ENCODE results near the gene GSTT4.
"Not testable (repeated sequence)": the region's sequence is repeated elsewhere in the genome, so short reads cannot be mapped to it uniquely, and the experiment has no call there.

The GSTT4 gene

DNA sequence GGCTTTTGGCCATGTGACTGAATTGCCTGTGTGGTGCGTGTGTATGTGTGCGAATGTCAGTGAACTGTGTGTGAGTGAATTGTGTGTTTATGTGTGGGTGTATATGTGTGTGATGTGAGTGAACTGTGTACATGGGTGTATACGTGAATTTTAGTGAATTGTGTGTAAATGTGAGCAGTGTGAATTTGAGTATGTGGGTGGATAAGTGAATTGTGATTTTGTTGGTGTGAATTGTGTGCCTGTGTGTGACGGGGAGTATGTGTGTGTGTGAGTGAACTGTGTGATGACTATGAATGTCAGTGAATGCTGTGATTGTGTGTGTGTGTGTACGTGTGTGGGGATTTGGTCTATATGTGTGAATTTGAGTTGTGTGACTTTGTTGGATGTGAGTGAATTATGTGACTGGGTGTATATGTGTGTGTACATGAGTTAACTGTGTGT lies 35.0 kb downstream of the GSTT4 start:
- TF ChIP-seq, protein P1, sequence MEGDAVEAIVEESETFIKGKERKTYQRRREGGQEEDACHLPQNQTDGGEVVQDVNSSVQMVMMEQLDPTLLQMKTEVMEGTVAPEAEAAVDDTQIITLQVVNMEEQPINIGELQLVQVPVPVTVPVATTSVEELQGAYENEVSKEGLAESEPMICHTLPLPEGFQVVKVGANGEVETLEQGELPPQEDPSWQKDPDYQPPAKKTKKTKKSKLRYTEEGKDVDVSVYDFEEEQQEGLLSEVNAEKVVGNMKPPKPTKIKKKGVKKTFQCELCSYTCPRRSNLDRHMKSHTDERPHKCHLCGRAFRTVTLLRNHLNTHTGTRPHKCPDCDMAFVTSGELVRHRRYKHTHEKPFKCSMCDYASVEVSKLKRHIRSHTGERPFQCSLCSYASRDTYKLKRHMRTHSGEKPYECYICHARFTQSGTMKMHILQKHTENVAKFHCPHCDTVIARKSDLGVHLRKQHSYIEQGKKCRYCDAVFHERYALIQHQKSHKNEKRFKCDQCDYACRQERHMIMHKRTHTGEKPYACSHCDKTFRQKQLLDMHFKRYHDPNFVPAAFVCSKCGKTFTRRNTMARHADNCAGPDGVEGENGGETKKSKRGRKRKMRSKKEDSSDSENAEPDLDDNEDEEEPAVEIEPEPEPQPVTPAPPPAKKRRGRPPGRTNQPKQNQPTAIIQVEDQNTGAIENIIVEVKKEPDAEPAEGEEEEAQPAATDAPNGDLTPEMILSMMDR (IDR thresholded peaks at IDR 0.05): no peak
- peaks cover 0 to 3% of the 10 kb centered on the region in 2 experiments for H3K4me1 ChIP-seq (ENCODE audit: control insufficient read depth in 1 of 2, insufficient read depth in 1 of 2, low read depth in 1 of 2, low read length in 1 of 2)
- H3K9me3 ChIP-seq: no peaks in the 10 kb centered on the region
- no peak overlapping the region for H3K4me3 ChIP-seq (ENCODE audit: low read depth in 1 of 2, low read length in 1 of 2)
- H3K27me3 ChIP-seq: no peaks in the 10 kb centered on the region
- H3K36me3 ChIP-seq: peaks cover 30% of the 10 kb centered on the region
- H3K27ac ChIP-seq: no peak overlapping the region

DNA sequence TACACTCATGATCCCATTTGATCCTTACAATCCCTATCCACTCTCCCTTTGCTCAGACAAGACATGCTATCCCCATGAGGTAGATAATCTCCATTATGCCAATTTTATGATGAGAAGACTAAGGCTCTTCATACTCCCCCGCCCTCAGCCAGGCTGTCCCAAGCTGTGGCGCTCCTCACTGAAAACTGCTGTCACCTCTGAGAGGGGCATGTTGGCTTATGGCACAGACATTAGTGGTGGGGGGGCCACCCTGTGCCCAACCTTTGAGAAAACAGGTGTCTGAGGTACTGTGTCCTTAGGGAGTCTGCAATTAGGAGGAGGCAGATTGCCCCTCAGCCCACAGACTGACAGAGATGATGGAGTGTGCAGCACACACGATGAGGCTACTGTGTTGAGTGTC lies 36.2 kb downstream of the GSTT4 start:
- H3K27ac ChIP-seq: no peak overlapping the region
- no peaks in the 10 kb centered on the region for H3K9me3 ChIP-seq
- H3K36me3 ChIP-seq: peaks cover 30% of the 10 kb centered on the region
- H3K27me3 ChIP-seq: no peaks in the 10 kb centered on the region
- H3K4me3 ChIP-seq (ENCODE audit: low read depth in 1 of 2, low read length in 1 of 2): no peak overlapping the region
- TF ChIP-seq, protein P1 (IDR thresholded peaks at IDR 0.05): no peak
- H3K4me1 ChIP-seq (ENCODE audit: control insufficient read depth in 1 of 2, insufficient read depth in 1 of 2, low read depth in 1 of 2, low read length in 1 of 2): peaks cover 0 to 3% of the 10 kb centered on the region in 2 experiments

DNA sequence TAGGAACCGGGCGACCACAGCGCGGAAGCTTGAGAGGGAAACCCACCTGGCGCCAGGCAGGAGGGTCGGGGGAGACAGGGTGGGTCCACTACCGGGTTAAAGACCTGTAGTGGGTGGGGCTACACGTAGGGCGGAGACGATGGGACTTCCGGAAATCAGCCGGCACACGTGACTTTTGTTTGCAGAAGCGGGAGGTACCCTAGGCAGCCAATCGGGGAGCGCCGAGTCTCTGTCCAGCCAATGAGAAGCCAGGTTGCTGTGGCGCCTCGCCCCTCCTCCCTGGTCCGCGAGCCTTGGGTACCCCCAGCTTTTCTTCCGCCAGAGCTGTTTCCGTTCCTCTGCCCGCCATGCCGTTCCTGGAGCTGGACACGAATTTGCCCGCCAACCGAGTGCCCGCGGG lies 38.7 kb downstream of the GSTT4 start, which contains the start of gene DDTL:
Gene DDTL (plus strand): TSS at position 321 of the 400 bp plus-strand sequence. CDS start 27 bp downstream, at position 348.
- H3K27ac ChIP-seq; H3K4me1 ChIP-seq (ENCODE audit: control insufficient read depth in 1 of 2, insufficient read depth in 1 of 2, low read depth in 1 of 2, low read length in 1 of 2); H3K27me3 ChIP-seq: not testable (repeated sequence)

DNA sequence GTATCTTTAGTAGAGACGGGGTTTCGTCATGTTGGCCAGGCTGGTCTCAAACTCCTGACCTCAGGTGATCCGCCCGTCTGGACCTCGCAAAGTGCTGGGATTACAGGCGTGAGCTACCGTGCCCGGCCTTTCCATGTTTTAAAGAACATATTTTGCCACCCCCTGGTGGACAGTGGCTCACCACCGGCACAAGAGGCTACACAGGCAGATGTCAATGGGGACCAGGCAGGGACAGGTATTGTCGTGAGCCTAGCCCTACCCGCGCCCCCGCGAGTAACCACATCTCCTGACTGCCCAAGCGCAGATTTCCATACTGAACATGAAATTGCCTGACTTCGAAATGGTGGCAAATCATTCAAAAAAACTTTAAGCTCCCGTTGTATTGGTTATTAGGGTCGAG lies 39.2 kb downstream of the GSTT4 start:
- not testable (repeated sequence) for H3K4me1 ChIP-seq (ENCODE audit: control insufficient read depth in 1 of 2, insufficient read depth in 1 of 2, low read depth in 1 of 2, low read length in 1 of 2); H3K27ac ChIP-seq; H3K27me3 ChIP-seq; H3K4me3 ChIP-seq (ENCODE audit: low read depth in 1 of 2, low read length in 1 of 2); H3K9me3 ChIP-seq
- H3K36me3 ChIP-seq: peaks cover 21% of the 10 kb centered on the region

More for the DNA sequence above, 38.7 kb downstream of the GSTT4 start, which contains the start of gene DDTL:
- peaks cover 25% of the 10 kb centered on the region for H3K36me3 ChIP-seq
- not testable (repeated sequence) for H3K4me3 ChIP-seq (ENCODE audit: low read depth in 1 of 2, low read length in 1 of 2); H3K9me3 ChIP-seq

DNA sequence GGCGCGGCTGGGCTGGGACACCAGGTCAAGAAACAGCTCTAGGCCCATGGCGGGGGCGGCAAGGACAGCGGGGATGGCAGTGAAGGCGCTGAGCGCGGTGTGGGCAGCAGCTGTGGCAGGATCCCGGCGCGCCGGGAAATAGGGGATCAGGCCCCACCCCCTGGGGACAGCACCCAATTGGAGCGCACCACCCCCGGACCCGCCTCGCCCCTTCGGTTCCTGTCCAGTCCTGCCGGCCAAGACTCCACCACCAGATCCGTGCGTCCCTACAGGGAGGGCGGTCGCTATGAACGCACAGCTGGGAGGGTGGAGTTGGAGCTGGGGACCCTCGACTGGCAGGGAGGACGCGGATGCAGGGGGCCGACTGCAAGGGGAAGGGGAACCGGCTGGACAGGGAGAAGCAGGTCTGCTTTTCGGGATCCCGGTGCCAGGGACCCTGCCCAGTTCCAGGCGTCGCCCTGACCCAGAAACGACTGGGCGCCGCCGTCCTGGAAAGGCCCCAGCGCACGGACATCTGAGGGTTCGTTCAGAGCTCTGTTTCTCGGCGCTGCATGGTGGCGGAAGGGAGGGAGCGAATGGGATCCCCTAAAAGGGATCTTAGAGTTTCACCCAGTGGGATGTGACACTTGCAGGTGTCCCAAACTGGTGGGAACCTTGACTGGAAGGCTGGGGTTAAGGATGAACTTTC lies 44.0 kb downstream of the GSTT4 start, which contains the start of gene GSTT2B:
Gene GSTT2B (minus strand): TSS at position 112 of the 688 bp plus-strand sequence. CDS start 64 bp downstream, at position 48.
- H3K27me3 ChIP-seq; H3K9me3 ChIP-seq; H3K36me3 ChIP-seq; H3K4me1 ChIP-seq (ENCODE audit: control insufficient read depth in 1 of 2, insufficient read depth in 1 of 2, low read depth in 1 of 2, low read length in 1 of 2); H3K4me3 ChIP-seq (ENCODE audit: low read depth in 1 of 2, low read length in 1 of 2); H3K27ac ChIP-seq: not testable (repeated sequence)

DNA sequence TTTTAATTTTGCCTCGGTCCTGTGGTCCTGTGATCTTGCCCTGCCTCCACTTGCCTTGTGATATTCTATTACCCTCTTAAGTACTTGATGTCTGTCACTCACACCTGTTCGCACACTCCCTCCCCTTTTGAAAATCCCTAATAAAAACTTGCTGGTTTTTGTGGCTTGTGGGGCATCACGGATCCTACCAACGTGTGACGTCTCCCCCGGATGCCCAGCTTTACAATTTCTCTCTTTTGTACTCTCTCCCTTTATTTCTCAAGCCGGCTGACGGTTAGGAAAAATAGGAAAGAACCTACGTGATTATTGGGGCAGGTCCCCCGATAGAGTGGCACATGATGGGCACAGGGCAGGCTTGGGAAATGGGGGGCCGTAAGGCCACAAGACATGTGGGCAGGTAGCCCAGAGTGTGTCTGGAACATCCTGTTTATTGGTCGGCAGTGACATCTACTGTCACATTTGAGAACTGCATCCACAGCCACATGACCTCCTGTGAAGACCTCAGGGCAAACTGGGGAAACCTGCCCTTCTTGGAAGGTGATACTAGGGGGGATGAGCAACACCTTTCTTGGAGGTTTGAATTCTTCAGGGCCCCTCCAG lies 48.9 kb downstream of the GSTT4 start:
- not testable (repeated sequence) for H3K27me3 ChIP-seq; H3K9me3 ChIP-seq; H3K27ac ChIP-seq; H3K4me3 ChIP-seq (ENCODE audit: low read depth in 1 of 2, low read length in 1 of 2); H3K4me1 ChIP-seq (ENCODE audit: control insufficient read depth in 1 of 2, insufficient read depth in 1 of 2, low read depth in 1 of 2, low read length in 1 of 2); H3K36me3 ChIP-seq
- TF ChIP-seq, protein P1 (IDR thresholded peaks at IDR 0.05): peak; percentile 83

DNA sequence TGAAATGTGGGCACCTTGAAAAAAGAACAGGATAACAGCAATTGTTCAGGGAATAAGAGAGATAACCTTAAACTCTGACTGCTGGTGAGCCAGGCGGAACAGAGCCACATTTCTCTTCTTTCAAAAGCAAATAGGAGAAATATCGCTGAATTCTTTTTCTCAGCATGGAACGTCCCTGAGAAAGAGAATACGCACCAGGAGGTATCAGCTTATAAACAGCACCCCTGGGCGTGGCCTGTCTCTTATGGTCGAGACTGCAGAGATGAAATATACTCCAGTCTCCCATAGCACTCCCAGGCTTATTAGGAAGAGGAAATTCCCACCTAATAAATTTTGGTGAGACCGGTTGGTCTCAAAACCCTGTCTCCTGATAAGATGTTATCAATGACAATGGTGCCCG lies 49.4 kb downstream of the GSTT4 start:
- not testable (repeated sequence) for H3K4me1 ChIP-seq (ENCODE audit: control insufficient read depth in 1 of 2, insufficient read depth in 1 of 2, low read depth in 1 of 2, low read length in 1 of 2); H3K27me3 ChIP-seq; H3K9me3 ChIP-seq; H3K27ac ChIP-seq; H3K4me3 ChIP-seq (ENCODE audit: low read depth in 1 of 2, low read length in 1 of 2); H3K36me3 ChIP-seq

DNA sequence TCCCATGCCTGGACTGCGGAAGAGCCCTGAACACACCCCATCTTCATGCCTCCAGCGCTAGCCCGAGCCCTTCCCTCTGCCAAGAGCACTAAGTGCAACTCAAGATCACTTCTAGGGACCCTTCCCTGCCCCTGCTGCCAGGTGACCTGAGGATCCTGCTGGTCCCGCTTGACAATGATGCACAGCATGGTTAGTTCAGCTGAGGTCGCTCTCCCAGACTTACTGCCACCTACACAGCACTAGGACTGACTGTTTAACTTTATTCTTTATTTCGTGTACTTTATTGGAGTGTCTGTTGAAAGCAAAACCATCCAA lies 50.3 kb downstream of the GSTT4 start:
- H3K27ac ChIP-seq; H3K4me1 ChIP-seq (ENCODE audit: control insufficient read depth in 1 of 2, insufficient read depth in 1 of 2, low read depth in 1 of 2, low read length in 1 of 2); H3K4me3 ChIP-seq (ENCODE audit: low read depth in 1 of 2, low read length in 1 of 2); H3K27me3 ChIP-seq; H3K9me3 ChIP-seq; H3K36me3 ChIP-seq: not testable (repeated sequence)

DNA sequence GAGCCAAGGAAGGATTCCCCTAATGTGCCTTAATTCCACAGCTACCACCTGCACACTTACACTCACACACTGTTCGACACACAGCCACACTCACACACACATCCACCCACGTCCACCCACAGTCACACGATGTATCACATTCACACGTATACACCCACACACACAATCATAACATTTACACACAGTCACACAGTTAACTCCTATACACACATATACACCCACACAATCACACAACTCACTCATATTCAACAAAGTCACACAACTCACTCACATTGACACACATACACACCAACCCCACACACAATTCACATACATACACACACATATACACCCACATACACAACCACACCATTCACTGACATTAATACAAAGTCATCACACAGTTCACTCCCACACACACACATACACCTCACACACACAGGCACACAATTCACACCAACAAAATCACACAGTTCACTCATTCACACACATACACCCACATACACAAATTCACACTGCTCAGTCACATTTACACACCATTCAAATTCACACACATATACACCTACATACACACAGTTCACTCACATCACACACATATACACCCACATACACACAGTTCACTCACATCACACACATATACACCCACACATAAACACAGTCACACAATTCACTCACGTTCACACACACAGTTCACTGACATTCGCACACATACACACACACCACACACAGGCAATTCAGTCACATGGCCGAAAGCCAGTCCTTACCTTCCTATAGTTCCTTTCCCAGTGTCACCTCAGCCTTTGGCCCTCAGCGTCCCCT lies 50.9 kb downstream of the GSTT4 start:
- not testable (repeated sequence) for H3K9me3 ChIP-seq; H3K27me3 ChIP-seq; H3K4me1 ChIP-seq (ENCODE audit: control insufficient read depth in 1 of 2, insufficient read depth in 1 of 2, low read depth in 1 of 2, low read length in 1 of 2); H3K27ac ChIP-seq; H3K4me3 ChIP-seq (ENCODE audit: low read depth in 1 of 2, low read length in 1 of 2); H3K36me3 ChIP-seq

DNA sequence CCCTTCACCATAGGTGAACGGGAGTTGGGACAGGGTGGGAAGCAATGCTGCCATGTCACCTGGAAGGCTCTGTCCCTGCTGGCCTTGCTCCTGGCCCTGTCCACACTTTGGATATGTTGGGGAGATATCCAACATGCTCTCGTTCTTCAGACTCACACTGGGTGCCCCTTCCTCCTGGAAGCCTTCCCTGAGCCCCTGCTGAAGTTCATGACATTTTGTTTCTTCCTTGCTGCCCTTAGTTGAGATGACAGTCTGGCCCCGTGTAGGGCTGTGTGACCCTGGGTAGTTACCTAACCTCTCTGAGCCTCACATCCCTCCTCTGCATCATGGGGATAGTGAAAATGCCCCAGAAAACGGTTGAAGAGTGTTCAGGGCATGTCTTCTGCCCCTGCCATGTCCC lies 51.8 kb downstream of the GSTT4 start:
- not testable (repeated sequence) for H3K27ac ChIP-seq; H3K4me1 ChIP-seq (ENCODE audit: control insufficient read depth in 1 of 2, insufficient read depth in 1 of 2, low read depth in 1 of 2, low read length in 1 of 2); H3K27me3 ChIP-seq; H3K36me3 ChIP-seq; H3K9me3 ChIP-seq; H3K4me3 ChIP-seq (ENCODE audit: low read depth in 1 of 2, low read length in 1 of 2)

Data from neutrophil (primary cell).